ENCODE data around the gene G2E3.
A peak's percentile ranks its signal among the peaks of the same experiment; 100 is the strongest.

GRCh38 chr14:30558675-30559555, at the start of gene G2E3:
- no peak for TF ChIP-seq CTCF (IDR thresholded peaks at IDR 0.05)
- TF ChIP-seq POLR2A (IDR thresholded peaks at IDR 0.05), result peak in 2 of 4 donors; percentile 67 to 78
